Effector CD4-positive, alpha-beta T cell (primary cell): ENCODE data around the gene SPART.
"Not testable (repeated sequence)": the region's sequence is repeated elsewhere in the genome, so short reads cannot be mapped to it uniquely, and the experiment has no call there.

Experiments
- DNase-seq: peaks from one replicate; pipeline ENCODE4 v3.0.0-alpha.2; 2020

The SPART gene

DNA sequence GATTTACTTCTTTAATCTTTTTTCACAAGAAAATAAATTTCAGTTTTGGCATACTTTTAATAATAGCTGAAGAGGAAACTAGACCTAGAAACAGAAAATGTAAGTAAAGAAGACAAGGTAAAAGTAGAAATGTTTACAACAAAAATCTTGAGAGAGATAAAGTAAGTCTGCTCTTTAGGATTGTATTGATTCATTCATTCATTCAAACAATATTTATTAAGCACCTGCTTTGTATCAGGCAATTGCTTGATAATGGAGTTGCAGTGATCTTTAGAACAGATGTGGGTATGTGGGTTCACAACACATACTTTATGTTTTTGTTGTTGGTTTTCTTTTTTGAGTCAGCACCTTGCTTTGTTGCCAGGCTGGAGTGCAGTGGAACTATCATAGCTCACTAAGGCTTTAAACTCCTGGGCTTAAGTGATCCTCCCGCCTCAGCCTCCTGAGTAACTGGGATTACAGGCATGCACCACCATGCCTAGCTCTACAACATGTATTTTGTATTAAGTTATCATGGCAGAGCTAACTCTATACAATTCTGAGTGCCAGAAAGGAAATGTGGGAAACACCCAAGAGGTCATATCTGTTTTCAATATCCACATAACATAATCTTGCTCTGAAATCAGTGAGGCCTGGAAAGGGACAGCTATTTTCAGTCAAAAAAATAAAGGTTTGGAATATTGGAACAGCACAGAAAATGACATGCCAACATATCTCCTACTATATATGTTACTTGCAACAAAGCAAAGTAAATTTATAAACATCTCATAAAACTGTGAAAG is 8.8 kb upstream of the SPART start:
- no peak for DNase-seq

DNA sequence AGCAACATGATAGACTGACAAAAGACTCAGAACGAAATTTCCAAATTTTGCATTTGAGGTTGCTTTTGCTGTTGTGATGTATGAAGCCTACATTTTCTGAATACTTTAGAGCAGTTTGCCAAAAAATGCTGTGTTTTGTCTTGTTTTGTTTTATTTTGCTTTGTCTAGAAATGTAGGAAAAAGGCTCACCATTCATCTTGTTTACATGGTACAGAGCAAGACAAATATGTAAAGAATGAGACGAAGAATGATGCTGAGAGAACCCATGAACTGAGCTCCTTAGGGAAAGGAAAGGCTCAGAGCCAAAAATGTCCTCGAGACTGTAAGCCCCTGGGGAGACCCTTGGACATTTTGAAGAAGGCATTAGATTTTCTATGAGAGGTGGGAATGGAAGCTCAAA is 6.8 kb upstream of the SPART start:
- DNase-seq, result no peak

DNA sequence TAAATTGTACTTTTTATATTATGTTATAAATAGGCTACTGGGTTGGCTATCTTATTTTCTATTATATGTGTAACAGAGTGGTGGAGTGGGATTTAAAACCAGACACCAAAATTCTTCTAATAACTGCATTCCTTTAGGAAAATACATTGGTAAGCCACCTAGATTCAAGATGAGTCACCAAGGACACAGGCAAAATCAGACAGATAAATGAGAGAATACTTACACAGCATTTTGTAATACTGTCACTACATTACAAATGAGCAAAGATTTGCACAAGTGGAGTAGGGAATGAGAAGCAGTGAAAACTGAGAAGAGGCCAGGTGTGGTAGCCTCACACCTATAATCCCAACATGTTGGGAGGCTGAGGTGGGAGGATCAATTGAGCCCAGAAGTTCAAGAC is 6.2 kb upstream of the SPART start:
- DNase-seq, result no peak

DNA sequence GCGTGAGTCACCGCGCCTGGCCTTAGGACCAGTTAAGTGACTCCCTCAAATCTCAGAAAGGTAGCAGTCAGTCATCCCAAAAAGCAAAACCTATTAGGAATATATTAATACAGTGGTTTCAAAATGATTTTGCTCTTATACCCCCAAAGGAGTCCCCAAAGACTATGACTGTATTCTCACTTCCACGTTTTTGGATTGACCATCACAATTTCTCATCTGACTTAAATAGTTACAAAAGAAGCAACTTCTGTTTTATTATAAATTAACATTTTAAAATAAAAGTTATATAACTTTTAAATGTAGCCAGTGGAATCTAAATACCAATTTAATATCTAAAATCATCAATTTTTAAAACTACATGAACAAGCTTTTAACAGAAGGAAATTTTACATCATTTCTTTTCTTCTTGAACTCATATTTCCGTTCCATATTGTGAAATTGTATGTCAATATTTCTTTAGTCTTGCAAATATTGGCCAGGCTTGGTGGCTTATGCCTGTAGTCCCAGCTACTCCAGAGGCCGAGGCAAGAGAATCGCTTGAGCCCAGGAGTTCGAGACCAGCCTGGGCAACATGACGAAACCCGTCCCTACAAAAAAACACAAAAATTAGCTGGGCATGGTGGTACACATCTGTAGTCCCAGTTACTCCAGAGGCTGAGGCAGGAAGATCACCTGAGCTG is 1.5 kb upstream of the SPART start:
- no peak for DNase-seq

DNA sequence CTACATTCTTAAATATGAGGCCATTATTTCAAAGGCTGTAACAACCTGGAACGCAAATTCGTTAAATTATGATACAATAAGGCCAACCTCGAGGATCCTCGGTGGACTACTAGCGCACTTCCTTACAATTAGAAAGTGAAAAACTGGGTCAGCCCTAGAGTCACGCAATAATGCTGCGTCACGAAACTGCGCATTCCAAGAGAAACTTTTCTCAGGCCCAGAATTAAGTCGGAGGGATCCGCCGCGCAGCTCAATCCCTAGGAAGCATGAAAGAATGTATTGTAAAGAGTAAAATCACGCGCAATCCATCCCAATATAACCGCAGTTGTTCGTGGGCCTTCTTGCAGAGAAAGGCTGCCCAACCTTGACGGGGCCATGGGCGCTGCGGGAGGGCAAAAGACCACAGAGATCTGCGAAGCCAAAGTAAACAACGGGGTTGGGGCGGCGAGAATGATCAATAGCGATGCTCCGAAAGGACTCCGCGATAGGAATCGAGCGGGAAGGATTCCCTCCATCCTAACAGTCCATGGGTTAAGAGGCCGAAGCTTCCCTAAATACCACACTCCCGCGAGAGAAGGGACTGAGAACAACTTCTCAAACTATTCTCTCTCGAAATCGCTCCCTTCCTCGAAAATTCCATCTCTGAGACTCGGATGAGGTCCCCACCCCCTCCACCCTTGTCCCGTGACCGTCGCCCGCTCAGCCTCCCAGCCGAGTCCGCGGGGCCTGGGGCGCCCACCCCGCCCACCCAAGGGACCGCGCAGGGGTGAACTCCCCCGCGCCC is 564 bp downstream of the SPART start:
- DNase-seq, result no peak

DNA sequence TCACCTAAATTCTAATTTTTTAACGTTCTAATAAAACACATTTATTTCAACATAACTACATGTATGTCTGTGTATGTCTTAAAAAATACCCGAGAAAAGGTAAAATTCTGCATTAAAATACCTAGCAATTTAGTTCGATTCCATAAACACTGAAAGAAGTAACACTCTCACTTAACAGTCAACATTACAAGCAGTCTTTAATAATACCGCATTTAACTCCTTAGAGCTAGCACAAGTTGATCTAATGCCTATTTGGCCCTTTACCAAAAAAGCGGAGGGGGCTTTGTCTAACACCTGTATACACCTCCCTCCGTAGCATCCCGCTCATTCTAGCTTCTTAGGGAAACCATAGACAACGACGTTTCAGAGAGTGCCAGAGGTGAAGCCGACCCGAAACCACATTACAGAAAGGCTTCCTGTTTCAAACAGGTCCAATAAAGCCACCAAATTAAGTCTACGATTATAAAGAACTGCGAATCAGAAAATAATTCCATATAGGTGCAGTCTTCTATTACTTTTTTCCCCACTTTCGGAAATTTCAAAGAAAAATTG is 1.2 kb downstream of the SPART start:
- DNase-seq, result no peak

DNA sequence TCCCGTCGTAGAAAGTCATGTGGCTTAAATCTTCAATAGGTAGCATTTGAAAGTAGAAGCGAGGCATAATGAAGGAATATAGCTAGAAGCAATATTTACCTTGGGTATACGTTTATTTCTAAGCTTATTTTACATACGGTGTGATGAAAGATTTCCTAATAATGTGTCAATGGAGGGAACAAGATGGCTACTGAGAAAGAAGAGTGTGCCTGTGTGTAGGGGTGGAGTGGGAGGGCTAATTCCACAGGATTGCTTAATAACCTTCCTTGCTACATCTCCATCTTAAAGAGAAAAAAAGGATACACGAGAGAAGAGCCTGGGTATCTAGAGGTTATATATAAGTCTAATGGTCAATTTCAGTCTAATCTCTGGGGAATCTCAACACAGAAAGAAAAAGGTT is 2.0 kb downstream of the SPART start:
- DNase-seq, result no peak

DNA sequence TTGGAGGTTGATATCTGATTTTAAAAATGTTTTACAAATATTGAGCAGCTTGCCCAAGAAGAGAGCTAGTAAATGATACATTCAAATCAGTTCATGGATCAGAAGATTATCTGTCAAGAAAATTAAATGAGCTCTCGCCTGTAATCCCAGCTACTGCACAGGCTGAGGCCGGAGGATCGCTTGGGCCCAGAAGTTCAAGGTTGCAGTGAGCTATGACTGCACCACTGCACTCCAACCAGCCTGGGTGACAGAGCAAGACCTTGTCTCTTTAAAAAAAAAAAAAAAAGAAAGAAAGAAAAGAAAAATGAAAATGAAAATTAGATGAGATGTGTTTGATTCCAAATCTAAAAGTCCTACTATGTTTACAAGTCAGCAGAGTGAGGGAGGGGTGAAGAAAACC is 2.4 kb downstream of the SPART start:
- DNase-seq, result no peak

DNA sequence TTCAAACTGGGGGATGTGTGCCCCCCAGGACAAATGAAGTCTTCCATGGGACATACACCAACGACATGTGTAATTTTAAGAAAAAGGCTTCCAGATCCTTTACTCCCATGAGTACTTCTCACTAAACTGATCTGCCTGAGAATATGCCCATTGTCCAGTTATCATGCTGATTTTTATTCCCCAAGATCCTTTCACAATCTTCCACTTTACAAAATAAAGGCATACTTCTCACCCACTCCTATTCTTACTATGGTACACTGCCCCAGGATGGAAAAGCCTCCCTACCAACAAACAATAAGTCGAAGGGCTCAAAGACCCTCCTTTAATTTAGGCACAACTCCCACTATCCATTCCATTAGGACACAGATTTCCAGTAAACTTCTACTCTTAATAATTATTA is 3.5 kb downstream of the SPART start:
- no peak for DNase-seq

DNA sequence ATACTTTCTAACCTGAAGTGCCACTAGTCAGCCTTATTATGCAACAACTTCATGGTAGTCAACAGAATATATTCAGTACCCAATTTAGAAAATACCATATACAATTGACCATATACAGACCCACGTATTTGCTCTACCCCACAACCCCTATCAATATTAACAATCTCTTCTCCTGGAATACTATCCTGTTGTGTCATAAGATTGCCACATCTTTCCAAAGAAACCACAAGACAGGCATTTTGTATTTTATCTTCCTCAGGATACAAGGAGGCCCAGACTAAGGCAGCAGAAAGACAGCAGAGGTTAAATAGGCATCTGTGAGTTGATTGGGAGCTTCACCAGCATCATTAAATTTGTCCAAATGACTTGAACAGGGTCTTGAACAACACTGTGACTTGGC is 4.5 kb downstream of the SPART start:
- DNase-seq, result no peak

DNA sequence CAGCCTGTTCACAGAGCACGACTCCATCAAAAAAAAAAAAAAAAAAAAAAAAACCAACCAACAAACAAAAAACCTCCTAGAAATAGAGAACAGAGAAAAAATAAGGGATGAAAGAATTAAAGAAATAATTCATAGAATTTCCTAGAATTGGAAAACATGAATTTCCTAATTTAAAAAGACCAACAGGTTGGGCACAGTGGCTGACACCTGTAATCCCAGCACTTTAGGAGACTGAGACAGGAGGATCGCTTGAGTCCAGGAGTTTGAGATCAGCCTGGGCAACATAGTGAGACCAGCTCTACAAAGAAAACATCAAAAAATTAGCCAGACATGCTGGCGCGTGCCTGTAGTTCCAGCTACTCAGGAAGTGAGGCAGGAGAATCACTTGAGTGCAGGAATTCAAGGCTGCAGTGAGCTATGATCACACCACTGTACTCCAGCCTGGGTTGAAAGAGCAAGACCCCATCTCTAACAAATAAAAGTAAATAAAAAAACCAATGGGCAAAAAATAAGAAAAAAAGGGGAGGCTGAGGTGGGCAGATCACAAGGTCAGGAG is 6.5 kb downstream of the SPART start:
- DNase-seq, result no peak

DNA sequence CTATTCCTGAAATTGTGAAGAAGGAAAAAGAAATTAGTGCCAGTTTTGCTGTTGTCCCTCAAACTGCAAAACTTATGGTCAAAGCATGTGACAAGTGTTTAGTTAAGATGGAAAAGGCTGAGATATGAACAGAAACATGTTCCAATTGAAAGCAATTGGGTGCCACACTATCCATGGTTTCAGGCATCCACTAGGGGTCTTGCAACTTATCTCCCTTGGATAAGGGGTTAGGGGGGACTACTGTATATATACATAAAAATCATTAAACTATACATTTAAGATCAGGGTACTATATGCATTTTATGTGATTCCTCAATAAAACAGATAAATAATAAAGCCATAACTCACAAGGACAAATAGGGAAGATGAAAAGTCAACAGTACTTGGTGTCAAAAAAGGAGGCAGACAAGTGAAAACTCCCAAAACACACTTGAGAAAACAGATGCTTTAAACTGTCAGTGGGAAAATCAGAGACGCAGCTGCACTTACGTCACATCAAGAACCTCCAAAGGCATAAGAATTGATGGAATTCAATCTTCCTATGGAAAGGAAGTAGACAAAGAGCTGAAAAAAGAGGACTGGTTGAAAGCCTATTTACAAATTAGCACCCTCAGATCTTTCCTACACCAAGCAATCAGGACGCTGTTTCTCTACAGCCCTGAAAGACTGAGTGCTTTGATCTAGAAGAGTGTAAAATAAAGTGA is 8.1 kb downstream of the SPART start:
- DNase-seq, result no peak

DNA sequence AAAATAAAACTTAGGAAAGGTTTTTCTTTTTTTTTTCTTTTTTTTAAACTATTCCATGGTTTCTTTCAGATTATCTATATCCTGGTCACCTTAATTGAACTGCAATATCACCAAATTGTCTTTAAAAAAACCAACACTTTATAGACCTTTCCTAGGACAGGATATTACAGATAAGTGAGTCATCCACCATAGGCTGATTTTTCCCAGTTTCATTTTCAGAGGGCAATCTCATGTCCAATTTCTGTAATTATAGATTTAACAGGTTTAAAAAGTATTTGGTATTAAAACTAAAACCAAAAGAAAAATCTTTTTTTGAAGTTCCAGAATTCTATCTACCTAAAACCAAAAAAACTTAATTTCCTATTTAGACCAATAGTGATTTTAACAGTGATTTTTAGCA is 13.2 kb downstream of the SPART start:
- no peak for DNase-seq

DNA sequence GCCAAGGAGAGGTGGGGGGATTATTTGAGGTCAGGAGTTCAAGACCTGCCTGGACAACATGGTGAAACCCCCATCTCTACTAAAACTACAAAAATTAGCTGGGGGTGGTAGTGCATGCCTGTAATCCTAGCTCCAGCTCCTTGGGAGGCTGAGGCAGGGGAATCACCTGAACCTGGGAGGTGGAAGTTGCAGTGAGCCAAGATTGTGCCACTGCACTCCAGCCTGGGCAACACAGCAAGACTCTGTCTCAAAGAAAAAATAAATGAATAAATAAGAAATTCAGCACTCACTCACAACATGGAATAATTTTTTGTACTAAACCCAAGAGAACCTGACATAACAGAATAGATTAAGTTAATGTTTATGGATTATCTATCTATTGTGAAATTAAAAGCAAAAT is 13.9 kb downstream of the SPART start:
- DNase-seq, result not testable (repeated sequence)

DNA sequence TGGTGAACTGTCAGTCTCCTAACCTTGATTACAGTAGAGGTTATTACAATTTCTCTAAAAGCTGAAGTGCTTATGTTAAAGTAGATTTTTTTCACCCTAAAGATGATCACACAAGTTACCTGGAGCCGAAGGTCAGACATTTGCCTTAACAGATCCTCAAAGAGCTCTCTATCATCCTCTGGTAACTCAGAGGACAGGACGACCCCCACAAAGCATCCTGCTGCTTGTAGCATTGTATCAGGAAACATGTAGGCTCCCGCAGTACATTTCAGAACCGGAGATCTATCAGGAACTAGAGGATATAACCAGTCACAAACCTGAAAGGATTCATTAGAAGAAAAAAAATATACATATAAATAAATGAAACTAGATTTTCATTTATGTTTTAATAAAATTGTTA is 14.9 kb downstream of the SPART start:
- no peak for DNase-seq

DNA sequence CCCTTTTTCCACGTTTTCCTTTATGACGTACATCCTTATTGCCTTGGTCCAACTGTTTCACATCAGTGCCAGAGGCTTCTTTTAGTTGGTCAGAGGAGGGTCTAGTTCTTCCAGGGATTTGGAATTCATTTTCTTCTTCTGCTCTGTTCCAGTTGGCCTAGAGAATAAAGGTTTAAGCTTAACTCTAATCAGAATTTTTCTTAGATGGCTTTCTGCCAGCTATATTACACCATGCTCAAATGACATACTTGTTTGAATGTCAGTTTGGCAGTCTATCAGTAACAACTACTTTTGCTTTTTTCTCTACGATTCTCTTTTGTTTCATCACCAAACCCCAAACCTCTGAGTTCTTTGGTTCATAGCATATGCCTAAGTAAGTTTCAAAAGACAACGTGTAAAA is 16.8 kb downstream of the SPART start:
- no peak for DNase-seq

DNA sequence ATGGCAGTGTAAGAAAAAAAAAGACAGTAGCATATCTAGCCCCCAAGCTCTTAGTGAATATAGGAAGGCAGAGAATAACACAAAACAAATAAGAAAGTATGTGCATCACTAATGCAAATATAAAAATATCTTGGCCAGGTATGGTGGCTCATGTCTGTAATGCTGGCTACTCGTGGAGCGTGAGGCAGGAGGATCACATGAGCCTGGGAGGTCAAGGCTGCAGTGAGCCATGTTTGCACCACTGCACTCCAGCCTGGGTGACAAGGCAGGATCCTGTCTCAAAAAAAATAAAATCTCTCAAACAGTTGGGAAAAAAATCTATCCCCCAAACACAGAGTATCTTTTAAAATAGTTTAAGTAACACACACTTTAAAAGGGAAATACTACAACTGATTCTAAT is 17.4 kb downstream of the SPART start:
- DNase-seq, result no peak

DNA sequence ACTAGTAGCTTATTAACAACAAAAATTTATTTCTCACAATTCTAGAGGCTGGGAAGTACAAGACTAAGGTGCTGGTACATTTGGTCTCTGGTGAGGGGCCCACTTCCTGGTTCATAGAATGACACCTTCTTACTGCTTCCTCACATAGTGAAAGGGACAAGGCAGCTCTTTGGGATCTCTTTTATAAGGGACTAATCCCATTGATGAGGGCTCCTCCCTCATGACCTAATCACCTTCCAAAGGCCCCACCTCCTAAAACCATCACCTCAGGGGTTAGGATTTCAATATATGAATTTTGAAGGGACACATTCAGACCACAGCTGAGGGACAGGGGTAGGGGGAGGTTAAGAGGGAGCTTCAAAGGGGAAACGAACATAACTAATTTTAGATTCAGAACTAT is 20.3 kb downstream of the SPART start:
- DNase-seq, result no peak

DNA sequence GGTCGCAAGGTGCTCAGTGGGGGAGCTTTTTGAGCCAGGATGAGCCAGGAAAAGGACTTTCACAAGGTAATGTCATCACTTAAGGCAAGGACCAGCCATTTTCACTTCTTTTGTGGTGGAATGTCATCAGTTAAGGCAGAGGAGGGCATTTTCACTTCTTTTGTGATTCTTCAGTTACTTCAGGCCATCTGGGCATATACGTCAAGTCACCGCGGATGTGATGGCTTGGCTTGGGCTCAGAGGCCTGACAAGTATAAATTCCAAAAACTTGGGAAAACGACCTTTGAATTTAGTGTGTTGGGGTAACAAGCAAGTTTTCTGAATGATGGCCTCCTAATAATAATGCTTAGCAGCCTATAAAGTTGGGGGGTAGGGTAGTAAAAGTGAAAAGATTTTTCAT is 21.3 kb downstream of the SPART start:
- not testable (repeated sequence) for DNase-seq

DNA sequence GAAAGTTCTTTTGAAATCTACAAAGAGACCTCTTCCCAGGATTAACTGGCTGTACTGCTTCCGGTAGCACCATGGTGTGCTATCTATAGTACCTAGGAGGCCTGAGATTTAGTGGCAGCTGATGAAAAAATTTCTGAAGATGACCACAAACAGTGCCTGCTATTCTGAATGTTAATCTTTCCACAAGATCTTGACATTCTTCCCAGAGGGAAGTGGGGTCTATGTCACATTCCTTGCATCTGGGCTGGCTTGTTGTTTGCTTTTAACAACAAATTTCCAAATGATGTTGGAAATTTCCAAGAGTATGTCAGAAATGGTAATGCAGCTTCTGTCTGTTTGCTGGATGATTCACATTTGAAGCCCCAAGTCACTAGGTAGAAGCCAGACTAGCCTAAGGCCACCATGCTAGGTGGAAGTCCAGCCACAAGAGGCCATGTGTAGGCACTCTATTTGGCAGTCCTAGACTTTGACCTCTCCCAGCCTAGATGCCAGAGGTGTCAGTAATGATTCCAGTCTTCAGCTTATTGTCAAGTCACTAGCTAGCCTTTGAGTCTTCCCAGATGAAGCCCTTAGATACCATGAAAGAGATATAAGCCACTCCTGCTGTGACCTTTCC is 22.1 kb downstream of the SPART start:
- no peak for DNase-seq

DNA sequence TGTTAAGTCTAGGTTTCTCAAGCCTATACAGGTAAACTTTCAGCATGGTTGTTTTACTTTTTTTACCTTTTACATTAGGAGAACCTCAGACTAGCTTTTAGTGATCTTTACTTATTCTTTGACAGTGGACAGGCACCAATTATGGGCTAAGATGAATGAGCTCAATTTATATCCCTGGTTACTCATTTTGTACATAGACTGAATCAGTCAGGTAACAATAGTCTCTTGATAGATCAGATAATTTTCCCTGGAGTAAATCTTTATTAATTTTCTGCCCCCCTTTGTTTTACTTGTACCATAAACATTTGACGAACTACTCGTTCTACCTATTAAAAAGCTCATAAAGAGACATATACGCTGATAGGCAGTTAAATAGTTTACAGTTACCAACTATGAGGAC is 22.8 kb downstream of the SPART start:
- DNase-seq, result no peak

DNA sequence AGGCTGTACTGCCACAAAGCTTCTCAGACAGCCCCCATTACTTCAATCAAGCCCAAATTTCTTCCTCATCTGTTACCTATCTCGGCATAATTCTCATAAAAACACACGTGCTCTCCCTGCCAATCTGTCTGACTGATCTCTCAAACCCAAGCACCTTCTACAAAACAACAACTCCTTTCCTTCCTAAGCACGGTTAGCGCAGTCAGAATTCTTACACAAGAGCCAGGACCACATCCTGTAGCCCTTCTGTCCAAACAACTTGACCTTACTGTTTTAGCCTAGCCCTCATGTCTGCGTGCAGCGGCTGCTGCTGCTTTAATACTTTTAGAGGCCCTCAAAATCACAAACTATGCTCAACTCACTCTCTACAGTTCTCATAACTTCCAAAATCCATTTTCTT is 26.4 kb downstream of the SPART start:
- DNase-seq, result not testable (repeated sequence)
